ENCODE measurements around the gene SPAG16. TPM values are rescaled to one million over a fixed set of nuclear protein-coding genes. Genes with fewer than 3 reads are reported as not detected.

Gene SPAG16
- total and polyA plus RNA-seq, 2 of the 13 experiments (the other 11 are each of a cell fraction or from before 2014, with no cell fraction given) = 9.6 to 26.5 TPM

DNA sequence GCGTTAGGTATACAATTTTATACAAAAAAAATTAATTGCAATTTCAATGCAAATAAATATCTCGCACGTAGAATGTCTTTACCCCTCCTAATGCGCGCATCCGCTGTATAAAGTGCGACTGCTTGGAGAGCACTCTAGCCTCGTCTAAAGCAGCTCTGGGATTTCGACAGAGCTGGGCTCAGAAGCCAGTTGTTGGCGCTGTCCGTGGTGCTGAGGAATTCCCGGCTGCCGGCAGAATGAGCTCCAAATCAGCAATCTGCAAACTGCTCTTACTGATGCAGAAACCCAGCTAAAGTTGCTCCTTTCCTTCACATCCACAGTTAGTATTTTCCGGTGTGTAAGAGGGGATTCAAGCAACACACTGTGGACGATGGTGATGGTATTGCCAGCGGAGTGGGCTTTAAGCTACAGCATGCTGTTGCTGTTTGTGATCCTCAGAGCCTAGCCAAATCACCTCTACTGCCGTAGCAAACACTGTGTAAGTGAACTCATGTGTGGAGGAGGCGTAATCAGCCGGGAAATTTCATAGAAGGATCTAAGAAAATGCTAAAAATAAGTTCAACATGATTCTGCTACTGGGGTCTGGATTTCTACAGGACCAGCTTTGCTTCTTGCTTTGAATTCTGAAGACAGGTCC, 1126.8 kb downstream of the SPAG16 start, which contains the start of gene VWC2L (continued):
- TF ChIP-seq, protein P1, sequence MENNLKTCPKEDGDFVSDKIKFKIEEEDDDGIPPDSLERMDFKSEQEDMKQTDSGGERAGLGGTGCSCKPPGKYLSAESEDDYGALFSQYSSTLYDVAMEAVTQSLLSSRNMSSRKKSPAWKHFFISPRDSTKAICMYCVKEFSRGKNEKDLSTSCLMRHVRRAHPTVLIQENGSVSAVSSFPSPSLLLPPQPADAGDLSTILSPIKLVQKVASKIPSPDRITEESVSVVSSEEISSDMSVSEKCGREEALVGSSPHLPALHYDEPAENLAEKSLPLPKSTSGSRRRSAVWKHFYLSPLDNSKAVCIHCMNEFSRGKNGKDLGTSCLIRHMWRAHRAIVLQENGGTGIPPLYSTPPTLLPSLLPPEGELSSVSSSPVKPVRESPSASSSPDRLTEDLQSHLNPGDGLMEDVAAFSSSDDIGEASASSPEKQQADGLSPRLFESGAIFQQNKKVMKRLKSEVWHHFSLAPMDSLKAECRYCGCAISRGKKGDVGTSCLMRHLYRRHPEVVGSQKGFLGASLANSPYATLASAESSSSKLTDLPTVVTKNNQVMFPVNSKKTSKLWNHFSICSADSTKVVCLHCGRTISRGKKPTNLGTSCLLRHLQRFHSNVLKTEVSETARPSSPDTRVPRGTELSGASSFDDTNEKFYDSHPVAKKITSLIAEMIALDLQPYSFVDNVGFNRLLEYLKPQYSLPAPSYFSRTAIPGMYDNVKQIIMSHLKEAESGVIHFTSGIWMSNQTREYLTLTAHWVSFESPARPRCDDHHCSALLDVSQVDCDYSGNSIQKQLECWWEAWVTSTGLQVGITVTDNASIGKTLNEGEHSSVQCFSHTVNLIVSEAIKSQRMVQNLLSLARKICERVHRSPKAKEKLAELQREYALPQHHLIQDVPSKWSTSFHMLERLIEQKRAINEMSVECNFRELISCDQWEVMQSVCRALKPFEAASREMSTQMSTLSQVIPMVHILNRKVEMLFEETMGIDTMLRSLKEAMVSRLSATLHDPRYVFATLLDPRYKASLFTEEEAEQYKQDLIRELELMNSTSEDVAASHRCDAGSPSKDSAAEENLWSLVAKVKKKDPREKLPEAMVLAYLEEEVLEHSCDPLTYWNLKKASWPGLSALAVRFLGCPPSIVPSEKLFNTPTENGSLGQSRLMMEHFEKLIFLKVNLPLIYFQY (CRISPR knock-in tag; IDR thresholded peaks at IDR 0.05; ENCODE audit: borderline replicate concordance) = peak; percentile 75; the same call in 1 of the 2 replicates
- TF ChIP-seq, protein P2, sequence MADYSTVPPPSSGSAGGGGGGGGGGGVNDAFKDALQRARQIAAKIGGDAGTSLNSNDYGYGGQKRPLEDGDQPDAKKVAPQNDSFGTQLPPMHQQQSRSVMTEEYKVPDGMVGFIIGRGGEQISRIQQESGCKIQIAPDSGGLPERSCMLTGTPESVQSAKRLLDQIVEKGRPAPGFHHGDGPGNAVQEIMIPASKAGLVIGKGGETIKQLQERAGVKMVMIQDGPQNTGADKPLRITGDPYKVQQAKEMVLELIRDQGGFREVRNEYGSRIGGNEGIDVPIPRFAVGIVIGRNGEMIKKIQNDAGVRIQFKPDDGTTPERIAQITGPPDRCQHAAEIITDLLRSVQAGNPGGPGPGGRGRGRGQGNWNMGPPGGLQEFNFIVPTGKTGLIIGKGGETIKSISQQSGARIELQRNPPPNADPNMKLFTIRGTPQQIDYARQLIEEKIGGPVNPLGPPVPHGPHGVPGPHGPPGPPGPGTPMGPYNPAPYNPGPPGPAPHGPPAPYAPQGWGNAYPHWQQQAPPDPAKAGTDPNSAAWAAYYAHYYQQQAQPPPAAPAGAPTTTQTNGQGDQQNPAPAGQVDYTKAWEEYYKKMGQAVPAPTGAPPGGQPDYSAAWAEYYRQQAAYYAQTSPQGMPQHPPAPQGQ (CRISPR knock-in tag; IDR thresholded peaks at IDR 0.05; ENCODE audit: borderline replicate concordance) = no peak
- TF ChIP-seq, protein P3, sequence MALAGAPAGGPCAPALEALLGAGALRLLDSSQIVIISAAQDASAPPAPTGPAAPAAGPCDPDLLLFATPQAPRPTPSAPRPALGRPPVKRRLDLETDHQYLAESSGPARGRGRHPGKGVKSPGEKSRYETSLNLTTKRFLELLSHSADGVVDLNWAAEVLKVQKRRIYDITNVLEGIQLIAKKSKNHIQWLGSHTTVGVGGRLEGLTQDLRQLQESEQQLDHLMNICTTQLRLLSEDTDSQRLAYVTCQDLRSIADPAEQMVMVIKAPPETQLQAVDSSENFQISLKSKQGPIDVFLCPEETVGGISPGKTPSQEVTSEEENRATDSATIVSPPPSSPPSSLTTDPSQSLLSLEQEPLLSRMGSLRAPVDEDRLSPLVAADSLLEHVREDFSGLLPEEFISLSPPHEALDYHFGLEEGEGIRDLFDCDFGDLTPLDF (CRISPR knock-in tag; IDR thresholded peaks at IDR 0.05) = no peak; the same call in 1 of the 2 replicates
- TF ChIP-seq ZNF143 (CRISPR knock-in tag; IDR thresholded peaks at IDR 0.05) (peak; percentile 48; the same call in 1 of the 2 replicates), IKZF4 (CRISPR knock-in tag; IDR thresholded peaks at IDR 0.05; ENCODE audit: borderline replicate concordance, low read depth, not compliant biosample characterization) (peak; percentile 92), SKI (IDR thresholded peaks at IDR 0.05; ENCODE audit: partially characterized antibody) (no peak), ASH2L (IDR thresholded peaks at IDR 0.05; ENCODE audit: insufficient read length, low read depth, low read length) (no peak), ZSCAN9 (CRISPR knock-in tag; IDR thresholded peaks at IDR 0.05; ENCODE audit: borderline replicate concordance) (peak; percentile 98), ZNF790 (CRISPR knock-in tag; IDR thresholded peaks at IDR 0.05; ENCODE audit: borderline replicate concordance) (no peak; the same call in 1 of the 2 replicates), HMG20B (CRISPR knock-in tag; conservative IDR thresholded peaks at IDR 0.05) (peak; percentile 79), MED13 (CRISPR knock-in tag; IDR thresholded peaks at IDR 0.05) (0 out of 2 replicates have a peak, but pooled peaks have one; percentile 35), ZNF430 (CRISPR knock-in tag; IDR thresholded peaks at IDR 0.05) (peak; percentile 90), JARID2 (CRISPR knock-in tag; IDR thresholded peaks at IDR 0.05; ENCODE audit: insufficient replicate concordance) (no peak), ZNF354B (CRISPR knock-in tag; IDR thresholded peaks at IDR 0.05) (peak; percentile 81; the same call in 1 of the 2 replicates), DNMT1 (CRISPR knock-in tag; IDR thresholded peaks at IDR 0.05) (no peak), ZSCAN30 (CRISPR knock-in tag; IDR thresholded peaks at IDR 0.05) (no peak)
- TF ChIP-seq, protein P4, sequence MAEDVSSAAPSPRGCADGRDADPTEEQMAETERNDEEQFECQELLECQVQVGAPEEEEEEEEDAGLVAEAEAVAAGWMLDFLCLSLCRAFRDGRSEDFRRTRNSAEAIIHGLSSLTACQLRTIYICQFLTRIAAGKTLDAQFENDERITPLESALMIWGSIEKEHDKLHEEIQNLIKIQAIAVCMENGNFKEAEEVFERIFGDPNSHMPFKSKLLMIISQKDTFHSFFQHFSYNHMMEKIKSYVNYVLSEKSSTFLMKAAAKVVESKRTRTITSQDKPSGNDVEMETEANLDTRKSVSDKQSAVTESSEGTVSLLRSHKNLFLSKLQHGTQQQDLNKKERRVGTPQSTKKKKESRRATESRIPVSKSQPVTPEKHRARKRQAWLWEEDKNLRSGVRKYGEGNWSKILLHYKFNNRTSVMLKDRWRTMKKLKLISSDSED (CRISPR knock-in tag; IDR thresholded peaks at IDR 0.05) = no peak
- TF ChIP-seq, protein P5, sequence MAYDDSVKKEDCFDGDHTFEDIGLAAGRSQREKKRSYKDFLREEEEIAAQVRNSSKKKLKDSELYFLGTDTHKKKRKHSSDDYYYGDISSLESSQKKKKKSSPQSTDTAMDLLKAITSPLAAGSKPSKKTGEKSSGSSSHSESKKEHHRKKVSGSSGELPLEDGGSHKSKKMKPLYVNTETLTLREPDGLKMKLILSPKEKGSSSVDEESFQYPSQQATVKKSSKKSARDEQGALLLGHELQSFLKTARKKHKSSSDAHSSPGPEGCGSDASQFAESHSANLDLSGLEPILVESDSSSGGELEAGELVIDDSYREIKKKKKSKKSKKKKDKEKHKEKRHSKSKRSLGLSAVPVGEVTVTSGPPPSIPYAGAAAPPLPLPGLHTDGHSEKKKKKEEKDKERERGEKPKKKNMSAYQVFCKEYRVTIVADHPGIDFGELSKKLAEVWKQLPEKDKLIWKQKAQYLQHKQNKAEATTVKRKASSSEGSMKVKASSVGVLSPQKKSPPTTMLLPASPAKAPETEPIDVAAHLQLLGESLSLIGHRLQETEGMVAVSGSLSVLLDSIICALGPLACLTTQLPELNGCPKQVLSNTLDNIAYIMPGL (CRISPR knock-in tag; IDR thresholded peaks at IDR 0.05; ENCODE audit: borderline replicate concordance in 1 of 2, low read depth in 1 of 2) = 0 out of 4 replicates have a peak, but pooled peaks of 1 of the 2 experiments have one; percentile 48
